ENCODE results near the gene LAYN. TPM values are rescaled to one million over a fixed set of nuclear protein-coding genes. Genes with fewer than 3 reads are reported as not detected.

Gene LAYN
- total and polyA plus RNA-seq, 2 of the 13 experiments (the other 11 are each of a cell fraction or from before 2014, with no cell fraction given): 0.17 TPM; not detected in 1

DNA sequence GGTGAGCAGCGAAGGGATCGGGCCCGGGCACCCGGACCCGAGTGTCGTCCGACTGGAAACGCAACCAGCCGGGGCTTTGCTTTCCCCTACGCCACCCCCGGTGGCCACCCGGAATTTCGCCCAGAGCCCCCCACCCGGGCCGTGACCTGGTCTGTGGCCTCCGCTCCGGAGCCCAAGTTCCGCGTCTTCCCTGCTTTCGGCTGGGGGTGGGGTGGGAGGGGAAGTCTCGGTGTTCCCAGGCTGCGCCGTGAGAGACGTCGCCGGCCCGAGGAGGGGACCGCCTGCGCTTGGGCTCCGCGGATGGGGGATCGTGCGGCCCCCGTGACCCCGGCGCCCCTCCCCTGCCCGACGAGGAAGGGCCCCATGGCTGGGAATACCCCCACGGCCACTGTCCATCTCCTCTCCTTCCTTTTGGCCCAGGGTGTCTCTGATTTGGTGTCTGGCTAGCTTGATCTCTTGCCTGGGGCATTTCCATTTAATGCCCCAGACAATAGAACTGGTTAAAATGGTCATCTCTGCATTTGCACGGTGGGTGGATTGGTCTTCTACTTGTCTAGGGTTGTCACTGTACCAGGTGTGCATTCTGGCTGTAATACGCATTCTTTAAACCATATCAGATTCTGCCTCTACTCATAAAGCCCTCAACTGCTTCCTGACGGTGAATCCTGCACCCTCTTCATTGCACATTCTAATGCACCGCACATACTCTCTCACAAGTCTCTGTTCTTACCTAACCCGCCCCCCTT, 62.5 kb downstream of the LAYN start (continued):
- TF ChIP-seq, protein P1, sequence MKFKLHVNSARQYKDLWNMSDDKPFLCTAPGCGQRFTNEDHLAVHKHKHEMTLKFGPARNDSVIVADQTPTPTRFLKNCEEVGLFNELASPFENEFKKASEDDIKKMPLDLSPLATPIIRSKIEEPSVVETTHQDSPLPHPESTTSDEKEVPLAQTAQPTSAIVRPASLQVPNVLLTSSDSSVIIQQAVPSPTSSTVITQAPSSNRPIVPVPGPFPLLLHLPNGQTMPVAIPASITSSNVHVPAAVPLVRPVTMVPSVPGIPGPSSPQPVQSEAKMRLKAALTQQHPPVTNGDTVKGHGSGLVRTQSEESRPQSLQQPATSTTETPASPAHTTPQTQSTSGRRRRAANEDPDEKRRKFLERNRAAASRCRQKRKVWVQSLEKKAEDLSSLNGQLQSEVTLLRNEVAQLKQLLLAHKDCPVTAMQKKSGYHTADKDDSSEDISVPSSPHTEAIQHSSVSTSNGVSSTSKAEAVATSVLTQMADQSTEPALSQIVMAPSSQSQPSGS (CRISPR knock-in tag; IDR thresholded peaks at IDR 0.05): no peak
- TF ChIP-seq, protein P2, sequence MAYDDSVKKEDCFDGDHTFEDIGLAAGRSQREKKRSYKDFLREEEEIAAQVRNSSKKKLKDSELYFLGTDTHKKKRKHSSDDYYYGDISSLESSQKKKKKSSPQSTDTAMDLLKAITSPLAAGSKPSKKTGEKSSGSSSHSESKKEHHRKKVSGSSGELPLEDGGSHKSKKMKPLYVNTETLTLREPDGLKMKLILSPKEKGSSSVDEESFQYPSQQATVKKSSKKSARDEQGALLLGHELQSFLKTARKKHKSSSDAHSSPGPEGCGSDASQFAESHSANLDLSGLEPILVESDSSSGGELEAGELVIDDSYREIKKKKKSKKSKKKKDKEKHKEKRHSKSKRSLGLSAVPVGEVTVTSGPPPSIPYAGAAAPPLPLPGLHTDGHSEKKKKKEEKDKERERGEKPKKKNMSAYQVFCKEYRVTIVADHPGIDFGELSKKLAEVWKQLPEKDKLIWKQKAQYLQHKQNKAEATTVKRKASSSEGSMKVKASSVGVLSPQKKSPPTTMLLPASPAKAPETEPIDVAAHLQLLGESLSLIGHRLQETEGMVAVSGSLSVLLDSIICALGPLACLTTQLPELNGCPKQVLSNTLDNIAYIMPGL (CRISPR knock-in tag; IDR thresholded peaks at IDR 0.05; ENCODE audit: borderline replicate concordance in 1 of 2, low read depth in 1 of 2): peak in 1 of 2 experiments; percentile 36; a peak in 1 of 4 replicates
- TF ChIP-seq MXD4 (CRISPR knock-in tag; IDR thresholded peaks at IDR 0.05) (no peak), DNMT3B (CRISPR knock-in tag; conservative IDR thresholded peaks at IDR 0.05) (no peak), KDM4B (CRISPR knock-in tag; IDR thresholded peaks at IDR 0.05) (no peak), TCF7 (IDR thresholded peaks at IDR 0.05; ENCODE audit: low read depth) (no peak), RARG (CRISPR knock-in tag; IDR thresholded peaks at IDR 0.05; ENCODE audit: low read depth) (no peak), ZNF776 (CRISPR knock-in tag; IDR thresholded peaks at IDR 0.05) (no peak), ZFP41 (CRISPR knock-in tag; IDR thresholded peaks at IDR 0.05; ENCODE audit: borderline replicate concordance) (no peak), NRL (CRISPR knock-in tag; IDR thresholded peaks at IDR 0.05; ENCODE audit: borderline replicate concordance) (0 out of 2 replicates have a peak, but pooled peaks have one; percentile 3), KLF16 (CRISPR knock-in tag; IDR thresholded peaks at IDR 0.05) (no peak), IRF2 (CRISPR knock-in tag; IDR thresholded peaks at IDR 0.05) (no peak), GABPA (IDR thresholded peaks at IDR 0.05; ENCODE audit: low read depth, low read length) (no peak), GABPA (CRISPR knock-in tag; IDR thresholded peaks at IDR 0.05; ENCODE audit: low read depth) (no peak), ETV6 (CRISPR knock-in tag; conservative IDR thresholded peaks at IDR 0.05) (no peak), MEIS2 (CRISPR knock-in tag; IDR thresholded peaks at IDR 0.05) (no peak), SAP130 (CRISPR knock-in tag; IDR thresholded peaks at IDR 0.05; ENCODE audit: low read depth) (peak; percentile 22; the same call in 1 of the 2 replicates), KDM3A (CRISPR knock-in tag; IDR thresholded peaks at IDR 0.05; ENCODE audit: low read depth) (no peak), CC2D1A (CRISPR knock-in tag; IDR thresholded peaks at IDR 0.05) (no peak), PHB2 (IDR thresholded peaks at IDR 0.05; ENCODE audit: partially characterized antibody) (no peak), MZF1 (CRISPR knock-in tag; IDR thresholded peaks at IDR 0.05; ENCODE audit: borderline replicate concordance) (no peak)
- TF ChIP-seq, protein P3, sequence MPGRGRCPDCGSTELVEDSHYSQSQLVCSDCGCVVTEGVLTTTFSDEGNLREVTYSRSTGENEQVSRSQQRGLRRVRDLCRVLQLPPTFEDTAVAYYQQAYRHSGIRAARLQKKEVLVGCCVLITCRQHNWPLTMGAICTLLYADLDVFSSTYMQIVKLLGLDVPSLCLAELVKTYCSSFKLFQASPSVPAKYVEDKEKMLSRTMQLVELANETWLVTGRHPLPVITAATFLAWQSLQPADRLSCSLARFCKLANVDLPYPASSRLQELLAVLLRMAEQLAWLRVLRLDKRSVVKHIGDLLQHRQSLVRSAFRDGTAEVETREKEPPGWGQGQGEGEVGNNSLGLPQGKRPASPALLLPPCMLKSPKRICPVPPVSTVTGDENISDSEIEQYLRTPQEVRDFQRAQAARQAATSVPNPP (CRISPR knock-in tag; IDR thresholded peaks at IDR 0.05): no peak
- TF ChIP-seq, protein P4, sequence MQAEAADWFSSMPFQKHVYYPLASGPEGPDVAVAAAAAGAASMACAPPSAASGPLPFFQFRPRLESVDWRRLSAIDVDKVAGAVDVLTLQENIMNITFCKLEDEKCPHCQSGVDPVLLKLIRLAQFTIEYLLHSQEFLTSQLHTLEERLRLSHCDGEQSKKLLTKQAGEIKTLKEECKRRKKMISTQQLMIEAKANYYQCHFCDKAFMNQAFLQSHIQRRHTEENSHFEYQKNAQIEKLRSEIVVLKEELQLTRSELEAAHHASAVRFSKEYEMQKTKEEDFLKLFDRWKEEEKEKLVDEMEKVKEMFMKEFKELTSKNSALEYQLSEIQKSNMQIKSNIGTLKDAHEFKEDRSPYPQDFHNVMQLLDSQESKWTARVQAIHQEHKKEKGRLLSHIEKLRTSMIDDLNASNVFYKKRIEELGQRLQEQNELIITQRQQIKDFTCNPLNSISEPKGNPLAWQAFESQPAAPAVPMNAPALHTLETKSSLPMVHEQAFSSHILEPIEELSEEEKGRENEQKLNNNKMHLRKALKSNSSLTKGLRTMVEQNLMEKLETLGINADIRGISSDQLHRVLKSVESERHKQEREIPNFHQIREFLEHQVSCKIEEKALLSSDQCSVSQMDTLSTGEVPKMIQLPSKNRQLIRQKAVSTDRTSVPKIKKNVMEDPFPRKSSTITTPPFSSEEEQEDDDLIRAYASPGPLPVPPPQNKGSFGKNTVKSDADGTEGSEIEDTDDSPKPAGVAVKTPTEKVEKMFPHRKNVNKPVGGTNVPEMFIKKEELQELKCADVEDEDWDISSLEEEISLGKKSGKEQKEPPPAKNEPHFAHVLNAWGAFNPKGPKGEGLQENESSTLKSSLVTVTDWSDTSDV (CRISPR knock-in tag; IDR thresholded peaks at IDR 0.05): 0 out of 2 replicates have a peak, but pooled peaks have one; percentile 32
- TF ChIP-seq, protein P5, sequence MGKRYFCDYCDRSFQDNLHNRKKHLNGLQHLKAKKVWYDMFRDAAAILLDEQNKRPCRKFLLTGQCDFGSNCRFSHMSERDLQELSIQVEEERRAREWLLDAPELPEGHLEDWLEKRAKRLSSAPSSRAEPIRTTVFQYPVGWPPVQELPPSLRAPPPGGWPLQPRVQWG (CRISPR knock-in tag; IDR thresholded peaks at IDR 0.05; ENCODE audit: borderline replicate concordance, low read depth): no peak
